ENCODE data around the gene LRP4.

LRP4 gene

GRCh38 chr11:46890665-46891064 is 27.7 kb downstream of the LRP4 start:
- ATAC-seq, result no peak

GRCh38 chr11:46889689-46890475 is 28.5 kb downstream of the LRP4 start:
- ATAC-seq, result peak; percentile 73 to 81

- no peak for ATAC-seq
Measured at GRCh38 chr11:46889251-46889650, 29.1 kb downstream of the LRP4 start.

GRCh38 chr11:46888636-46889035 is 29.7 kb downstream of the LRP4 start:
- no peak for ATAC-seq

DNA sequence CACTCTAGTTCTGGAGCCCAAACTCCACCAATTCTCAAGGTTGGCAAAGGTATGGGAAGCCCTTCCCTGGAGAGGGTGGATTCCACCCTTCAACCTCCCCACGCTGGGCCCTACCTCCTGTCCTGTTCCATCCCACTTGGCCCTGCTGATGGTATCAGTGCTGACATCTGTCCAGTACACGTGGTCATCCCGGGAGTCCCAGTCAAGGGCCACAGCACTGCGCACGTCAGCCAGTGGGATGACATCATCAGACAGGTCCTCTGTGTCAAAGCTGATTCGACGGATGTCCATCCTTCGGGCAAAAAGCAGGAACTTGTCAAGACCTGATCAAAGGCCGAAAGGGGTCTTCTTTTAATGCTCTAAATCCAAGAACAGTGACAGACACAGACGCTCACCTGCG is 32.1 kb downstream of the LRP4 start:
- ATAC-seq, result no peak

DNA sequence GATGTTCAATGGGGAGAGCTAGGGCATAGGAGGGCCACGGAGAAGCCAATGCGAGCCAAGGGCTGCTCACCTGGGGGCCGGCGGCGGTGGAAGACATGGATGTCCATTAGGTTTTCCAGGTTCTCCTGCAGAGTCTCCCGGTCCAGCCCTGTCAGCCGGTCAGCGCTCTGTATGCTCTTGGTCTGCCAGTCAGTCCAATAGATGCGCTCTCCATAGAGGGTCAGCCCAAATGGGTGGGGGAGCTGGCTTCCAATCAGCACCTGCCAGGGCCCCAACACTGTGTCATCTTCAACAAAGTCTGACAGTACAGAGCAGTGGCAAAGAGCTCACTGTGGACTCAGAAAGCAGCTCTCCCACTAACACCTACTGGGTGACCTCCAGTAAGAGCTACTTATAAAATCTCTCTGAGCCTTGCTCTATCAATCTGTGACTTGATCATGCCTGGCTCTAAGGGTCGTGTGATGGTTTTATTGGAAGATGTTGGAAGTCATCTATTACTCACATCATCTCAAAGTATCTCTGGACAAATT is 39.2 kb downstream of the LRP4 start:
- no peak for ATAC-seq

- ATAC-seq, result no peak
Measured at GRCh38 chr11:46877580-46877979, 40.8 kb downstream of the LRP4 start.

DNA sequence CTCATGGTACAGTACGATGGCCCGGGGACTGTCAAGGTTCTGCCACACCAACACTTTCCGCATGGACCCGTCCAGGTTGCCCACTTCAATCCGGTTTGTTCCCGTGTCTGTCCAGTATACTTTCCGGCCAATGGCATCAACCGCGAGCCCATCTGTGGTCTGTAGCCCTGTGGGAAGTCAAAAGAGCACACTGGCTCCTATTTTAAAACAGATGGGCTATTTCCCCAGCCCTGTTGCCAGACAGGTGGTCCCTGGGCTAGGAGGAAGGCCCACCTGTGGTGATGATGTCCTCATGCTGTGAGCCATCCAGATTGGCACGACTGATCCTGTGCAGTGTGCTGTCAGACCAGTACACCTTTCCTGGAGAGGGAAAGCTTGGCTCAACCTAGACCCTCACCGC is 41.9 kb downstream of the LRP4 start:
- ATAC-seq, result no peak

- ATAC-seq, result no peak
Measured at GRCh38 chr11:46874586-46874985, 43.8 kb downstream of the LRP4 start.

- ATAC-seq, result no peak
Measured at GRCh38 chr11:46868912-46869311, 49.4 kb downstream of the LRP4 start.

GRCh38 chr11:46865340-46865739 is 53.0 kb downstream of the LRP4 start:
- ATAC-seq, result no peak

DNA sequence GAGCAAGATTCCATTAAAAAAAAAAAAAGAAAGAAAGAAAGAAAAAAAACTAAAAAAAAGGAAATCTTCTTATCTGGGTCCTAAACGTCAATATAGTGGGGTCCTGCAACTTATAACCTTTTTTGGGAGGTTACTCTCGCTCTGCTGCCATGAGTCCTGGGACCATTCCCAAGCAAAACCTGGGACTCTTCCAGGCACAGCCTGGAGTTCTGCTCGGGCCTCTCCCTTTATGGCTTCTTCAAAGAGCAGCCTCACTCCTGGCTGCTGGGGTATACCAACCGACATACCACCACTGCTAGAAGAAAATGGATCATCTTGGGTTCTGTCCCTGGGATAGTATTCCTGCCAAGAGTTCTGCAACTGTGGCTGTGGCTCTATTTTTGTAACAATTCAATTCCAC is 58.1 kb downstream of the LRP4 start:
- ATAC-seq, result no peak

DNA sequence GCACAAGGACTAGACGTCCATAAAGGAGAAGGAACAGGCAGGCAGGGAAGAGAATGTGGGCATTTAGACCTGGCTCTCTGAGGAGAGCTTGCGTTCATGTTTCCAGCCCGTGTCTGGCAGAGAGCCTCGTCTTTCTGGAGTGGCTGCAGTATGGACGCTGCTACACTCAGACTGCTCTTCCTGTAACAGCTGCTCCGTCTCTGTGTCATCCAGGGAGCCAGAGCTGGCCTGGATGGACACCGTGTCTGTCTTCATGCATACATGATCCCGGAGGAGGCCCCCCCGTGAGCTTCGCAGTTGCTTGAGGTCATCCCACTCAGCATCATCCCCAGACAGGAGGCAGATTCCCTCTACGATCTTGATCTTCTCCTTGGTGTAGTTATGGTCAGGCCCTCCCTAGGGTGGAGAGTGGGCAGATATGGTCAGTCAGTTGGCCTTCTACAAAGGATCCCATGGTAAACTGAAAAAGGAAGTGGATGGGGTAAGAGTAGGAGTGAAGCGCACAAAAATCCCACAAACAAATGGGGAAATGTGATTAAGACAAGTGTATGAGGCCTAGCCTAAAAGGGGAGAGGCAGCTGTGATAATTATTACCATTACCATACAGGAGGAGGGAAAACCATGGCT is 59.3 kb downstream of the LRP4 start:
- no peak for ATAC-seq

DNA sequence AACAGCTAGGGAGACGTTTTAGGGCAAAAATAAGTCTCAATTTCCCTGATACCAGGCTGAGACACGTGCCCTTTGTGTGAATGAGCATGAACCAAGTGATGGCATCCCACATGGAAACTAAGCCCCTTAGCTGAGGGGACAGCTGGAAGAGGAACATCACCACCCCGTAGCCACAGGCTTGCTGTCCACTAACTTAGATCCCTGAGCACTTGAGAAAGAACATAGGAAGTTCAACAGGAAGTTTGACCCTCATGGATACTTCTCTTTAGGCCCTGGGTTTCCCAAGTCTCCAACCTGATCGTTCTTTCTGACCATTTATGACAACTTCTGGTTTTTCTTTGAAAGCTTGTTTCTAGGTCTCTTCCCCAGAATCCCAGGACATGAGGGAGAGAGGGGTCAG is 60.7 kb downstream of the LRP4 start:
- ATAC-seq, result no peak

GRCh38 chr11:46856605-46857343 is 61.6 kb downstream of the LRP4 start:
- no peak for ATAC-seq

DNA sequence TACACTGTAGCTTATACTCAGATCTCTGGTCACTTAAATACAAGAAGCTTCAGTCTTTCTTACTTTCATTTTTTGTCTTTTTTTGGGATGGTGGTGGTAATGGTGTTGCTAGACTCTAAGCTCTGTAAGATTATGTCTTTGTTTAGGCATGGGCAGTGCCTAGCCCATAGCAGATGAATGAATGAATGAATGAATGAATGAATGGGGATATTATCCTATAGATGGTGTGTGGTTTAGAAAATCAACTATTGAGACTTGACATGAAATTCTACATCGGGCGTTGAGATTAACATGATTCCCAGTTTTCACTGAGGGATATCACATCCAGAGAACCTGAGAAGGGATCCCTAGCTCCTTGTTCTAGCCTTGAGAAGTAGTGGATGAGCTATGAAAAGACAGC is 62.5 kb downstream of the LRP4 start:
- no peak for ATAC-seq

DNA sequence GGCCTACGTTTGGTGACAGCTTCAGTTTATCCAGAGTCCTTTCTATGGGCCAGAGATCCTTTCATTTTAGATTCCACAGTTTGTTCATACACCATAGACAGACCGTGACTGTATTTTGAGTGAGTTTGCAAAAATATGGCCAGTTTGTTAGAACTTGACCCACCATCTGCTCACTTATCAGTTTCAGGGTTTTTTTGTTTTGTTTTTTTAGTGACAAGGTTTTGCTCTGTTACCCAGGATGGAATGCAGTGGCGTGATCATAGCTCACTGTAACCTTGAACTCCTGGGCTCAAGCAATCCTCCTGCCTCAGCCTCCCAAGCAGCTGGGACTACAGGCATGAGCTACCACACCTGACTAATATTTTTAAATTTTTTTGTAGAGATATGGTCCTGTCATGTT is 63.2 kb downstream of the LRP4 start:
- ATAC-seq, result no peak

- no peak for ATAC-seq
Measured at GRCh38 chr11:46850829-46851380, 67.4 kb downstream of the LRP4 start.

- ATAC-seq, result no peak
Measured at GRCh38 chr11:46849631-46850030, 68.7 kb downstream of the LRP4 start.

- no peak for ATAC-seq
Measured at GRCh38 chr11:46846510-46846830, 71.9 kb downstream of the LRP4 start.

GRCh38 chr11:46845740-46846509 is 72.4 kb downstream of the LRP4 start, which contains the start of gene CKAP5:
Gene CKAP5 (minus strand): TSS chr11:46846280. CDS start chr11:46821231, 25,049 bp downstream.
- ATAC-seq, result peak; percentile 95 to 96

DNA sequence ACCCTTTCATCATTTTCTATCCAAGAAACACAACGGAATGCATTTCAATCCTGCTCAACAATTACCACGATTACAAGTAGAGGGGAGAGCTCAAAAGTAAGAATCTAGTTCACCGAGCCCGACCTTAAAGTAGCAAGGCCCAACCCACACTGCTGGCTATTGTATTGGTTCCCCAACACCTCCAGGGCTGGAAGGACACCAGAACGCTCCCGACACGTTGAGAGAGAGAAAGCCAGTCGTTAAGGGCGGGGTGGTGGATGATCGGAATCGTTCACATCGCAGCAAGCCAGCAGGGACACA is 73.0 kb downstream of the LRP4 start:
- ATAC-seq, result no peak

DNA sequence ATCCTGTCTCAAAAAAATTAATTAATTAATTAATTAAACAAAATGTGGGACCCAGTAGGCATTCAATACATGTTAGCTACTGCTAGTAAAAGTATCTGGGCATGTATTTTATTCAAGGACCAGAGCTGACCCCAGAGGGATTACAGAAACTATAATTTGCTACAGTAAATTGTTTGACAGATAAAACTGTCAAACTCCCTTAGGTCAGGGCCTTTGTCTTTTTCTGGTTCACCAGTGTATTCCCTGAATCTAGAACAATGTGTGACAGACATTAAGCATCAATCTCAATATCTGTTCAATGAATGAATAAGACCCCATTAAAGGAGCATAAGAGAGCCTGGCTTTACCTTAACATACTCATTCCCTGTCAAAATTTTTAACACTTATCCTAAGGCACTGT is 78.2 kb downstream of the LRP4 start:
- ATAC-seq, result no peak

Data from activated CD4-positive, CD25-positive, alpha-beta regulatory T cell treated with anti-CD3 and anti-CD28 coated beads, Interleukin-2, amount 50 U/mL, for 24 hours (primary cell).